ENCODE results near the gene AK2. TPM values are rescaled to one million over a fixed set of nuclear protein-coding genes. Genes with fewer than 3 reads are reported as not detected.
A peak's percentile ranks its signal among the peaks of the same experiment; 100 is the strongest.

Gene AK2
- total and polyA plus RNA-seq, 2 donors (not counting 3 experiments of a cell fraction or from before 2014, with no cell fraction given), result 107 to 134 TPM

- FAIRE-seq (no peak), DNase-seq (ENCODE audit: low read depth, low spot score) (no peak)
- ChIA-PET POLR2A (interaction anchor here (1.4 to 1.6 kb wide), 2 partner anchors 21 kb away, joined by 4 read pairs; partner anchors contain the start of gene RNF19B), CTCF (interaction anchor here (0.9 to 4.2 kb wide), 4 partner anchors 21 to 52 kb away, joined by 3 to 22 read pairs (median 4); no protein-coding TSS in a partner anchor)
- no peak overlapping the region for H3K27ac ChIP-seq (ENCODE audit: insufficient read depth, low read depth, low read length)
- H3K36me3 ChIP-seq (ENCODE audit: control insufficient read depth in 2 of 2, extremely low read depth in 1 of 2, insufficient read depth in 2 of 2, low read length in 2 of 2), result no peaks in the 10 kb centered on the region
- H3K9ac ChIP-seq (replicated peaks; ENCODE audit: extremely low read depth, insufficient read depth, low read length), result no peak overlapping the region
- H3K27me3 ChIP-seq (ENCODE audit: control insufficient read depth in 2 of 2, insufficient read depth in 2 of 2, low read length in 2 of 2), result no peaks in the 10 kb centered on the region
- H3K9me3 ChIP-seq (replicated peaks; ENCODE audit: control insufficient read depth, insufficient read depth, low read length), result no peaks in the 10 kb centered on the region
- H2AFZ ChIP-seq (ENCODE audit: low read depth, low read length), result no peak overlapping the region
- H3K79me2 ChIP-seq (ENCODE audit: control insufficient read depth, insufficient read depth, low read length), result no peaks in the 10 kb centered on the region
- dilution Hi-C loops (cut with MboI; ENCODE audit: extremely low pct_ligation_motif_present, low sequenced_read_pairs), result no loop called here
- TF ChIP-seq JUN (IDR thresholded peaks at IDR 0.05; ENCODE audit: borderline replicate concordance, insufficient read depth, insufficient read length, low read depth) (no peak), MYC (IDR thresholded peaks at IDR 0.05; ENCODE audit: low read depth, low read length) (no peak)
- H3K4me3 ChIP-seq (replicated peaks in 1 of 3; ENCODE audit: insufficient read depth in 1 of 3, low read depth in 1 of 3, low read length in 3 of 3), result no peak overlapping the region
- no peak overlapping the region for H3K4me2 ChIP-seq (ENCODE audit: insufficient read depth, low read length)
- intact Hi-C loops (cut with micrococcal nuclease), result no loop called here
- BruUV-seq (replicated peaks), result no TSS peak
- H3K4me1 ChIP-seq (ENCODE audit: control insufficient read depth, extremely low read depth, insufficient read depth, low read length), result peaks cover 42% of the 10 kb centered on the region
- H3K9me1 ChIP-seq (replicated peaks; ENCODE audit: control insufficient read depth, extremely low read depth, insufficient read depth, low read length), result no peaks in the 10 kb centered on the region
- H4K20me1 ChIP-seq (replicated peaks; ENCODE audit: control insufficient read depth, extremely low read depth, insufficient read depth, low read length), result no peaks in the 10 kb centered on the region
Observed at GRCh38 chr1:32985226-32985625, 51.5 kb downstream of the AK2 start.

GRCh38 chr1:32984455-32985171 is 52.1 kb downstream of the AK2 start:
- intact Hi-C loops (cut with micrococcal nuclease), result no loop called here
- DNase-seq (ENCODE audit: low read depth, low spot score) (no peak), FAIRE-seq (peak; percentile 24)
- Histone ChIP-seq H3K9me1 (replicated peaks; ENCODE audit: control insufficient read depth, extremely low read depth, insufficient read depth, low read length) (no peaks in the 10 kb centered on the region), H3K36me3 (ENCODE audit: control insufficient read depth in 2 of 2, extremely low read depth in 1 of 2, insufficient read depth in 2 of 2, low read length in 2 of 2) (no peaks in the 10 kb centered on the region), H4K20me1 (replicated peaks; ENCODE audit: control insufficient read depth, extremely low read depth, insufficient read depth, low read length) (no peaks in the 10 kb centered on the region), H3K27me3 (ENCODE audit: control insufficient read depth in 2 of 2, insufficient read depth in 2 of 2, low read length in 2 of 2) (no peaks in the 10 kb centered on the region), H3K9me3 (replicated peaks; ENCODE audit: control insufficient read depth, insufficient read depth, low read length) (no peaks in the 10 kb centered on the region), H3K9ac (replicated peaks; ENCODE audit: extremely low read depth, insufficient read depth, low read length) (no peak overlapping the region), H3K27ac (ENCODE audit: insufficient read depth, low read depth, low read length) (no peak overlapping the region), H2AFZ (ENCODE audit: low read depth, low read length) (no peak overlapping the region), H3K79me2 (ENCODE audit: control insufficient read depth, insufficient read depth, low read length) (no peaks in the 10 kb centered on the region), H3K4me2 (ENCODE audit: insufficient read depth, low read length) (no peak overlapping the region), H3K4me1 (ENCODE audit: control insufficient read depth, extremely low read depth, insufficient read depth, low read length) (peaks cover 38% of the 10 kb centered on the region), H3K4me3 (replicated peaks in 1 of 3; ENCODE audit: insufficient read depth in 1 of 3, low read depth in 1 of 3, low read length in 3 of 3) (no peak overlapping the region)
- dilution Hi-C loops (cut with MboI; ENCODE audit: extremely low pct_ligation_motif_present, low sequenced_read_pairs), result no loop called here
- no TSS peak for BruUV-seq (replicated peaks)
- ChIA-PET CTCF (interaction anchor here (0.9 to 4.2 kb wide), 4 partner anchors 21 to 51 kb away, joined by 3 to 22 read pairs (median 4); no protein-coding TSS in a partner anchor), POLR2A (interaction anchor here (1.6 kb wide), 1 partner anchor 20 kb away, joined by 4 read pairs; the partner anchor contains the start of gene RNF19B)
- no peak for TF ChIP-seq POLR2A (IDR thresholded peaks at IDR 0.05; ENCODE audit: low read depth, low read length)
- TF ChIP-seq MAX (IDR thresholded peaks at IDR 0.05; ENCODE audit: insufficient read depth, insufficient read length), result no peak
- TF ChIP-seq CTCF (IDR thresholded peaks at IDR 0.05; ENCODE audit: extremely low read depth in 1 of 2, insufficient read depth in 1 of 2, low read depth in 1 of 2, low read length in 2 of 2), result no peak
- no peak for TF ChIP-seq FOS (IDR thresholded peaks at IDR 0.05; ENCODE audit: borderline replicate concordance, insufficient read depth, low read length)
- no peak for TF ChIP-seq JUN (IDR thresholded peaks at IDR 0.05; ENCODE audit: borderline replicate concordance, insufficient read depth, insufficient read length, low read depth)
- TF ChIP-seq GATA2 (IDR thresholded peaks at IDR 0.05; ENCODE audit: insufficient read depth, insufficient read length, low read depth, low read length), result no peak
- TF ChIP-seq EZH2 (IDR thresholded peaks at IDR 0.05; ENCODE audit: borderline replicate concordance, low read depth, low read length, severe bottlenecking), result no peak
- TF ChIP-seq POLR2AphosphoS5 (IDR thresholded peaks at IDR 0.05; ENCODE audit: insufficient read depth, low read depth, low read length), result no peak
- no peak for TF ChIP-seq MYC (IDR thresholded peaks at IDR 0.05; ENCODE audit: low read depth, low read length)
